Activated naive CD4-positive, alpha-beta T cell treated with anti-CD3 and anti-CD28 coated beads, Interleukin-2, amount 10 ng/mL, durations not matched to agents 7 days and 5 days (primary cell): ENCODE data around the gene VCAN.

ENCODE experiments used
- CTCF ChIA-PET: fragments of 350-600 bp; sonication (Branson Sonifier 250); formaldehyde crosslinking; loops from one replicate; lab custom pipeline; 2021; ENCODE audit warnings: antibody characterized with exemption; lab: Charles Lee
- DNase-seq: peaks from one replicate; pipeline ENCODE4 v3.0.0-alpha.2; 2020
- H3K27ac Mint-ChIP-seq: one replicate; pipeline ENCODE4 v1.8.0; 2021; ENCODE audit warnings: mild to moderate bottlenecking, moderate library complexity, mixed read lengths
- H3K27me3 Mint-ChIP-seq: one replicate; pipeline ENCODE4 v1.8.0; 2021; ENCODE audit warnings: mild to moderate bottlenecking, mixed read lengths
- H3K36me3 Mint-ChIP-seq: one replicate; pipeline ENCODE4 v1.8.0; 2021; ENCODE audit warnings: mixed read lengths
- H3K4me1 Mint-ChIP-seq: one replicate; pipeline ENCODE4 v1.8.0; 2021; ENCODE audit warnings: mixed read lengths
- H3K4me3 Mint-ChIP-seq: one replicate; pipeline ENCODE4 v1.8.0; 2021; ENCODE audit warnings: mild to moderate bottlenecking, moderate library complexity, mixed read lengths
- H3K9me3 Mint-ChIP-seq: one replicate; pipeline ENCODE4 v1.8.0; 2021; ENCODE audit warnings: mixed read lengths

The VCAN gene

GRCh38 chr5:83542839-83543238 lies 71.3 kb downstream of the VCAN start:
- DNase-seq: no peak
- H3K4me1 Mint-ChIP-seq: peaks cover 15% of the 10 kb centered on the region
- H3K4me3 Mint-ChIP-seq: no peak overlapping the region
- H3K36me3 Mint-ChIP-seq: no peaks in the 10 kb centered on the region
- no peaks in the 10 kb centered on the region for H3K9me3 Mint-ChIP-seq
- no peak overlapping the region for H3K27ac Mint-ChIP-seq
- CTCF ChIA-PET: no interaction called here
- H3K27me3 Mint-ChIP-seq: no peaks in the 10 kb centered on the region

- Mint-ChIP-seq H3K36me3 (no peaks in the 10 kb centered on the region), H3K27ac (no peak overlapping the region), H3K4me3 (no peak overlapping the region), H3K4me1 (peaks cover 7% of the 10 kb centered on the region), H3K27me3 (no peaks in the 10 kb centered on the region), H3K9me3 (no peaks in the 10 kb centered on the region)
- CTCF ChIA-PET: no interaction called here
- no peak for DNase-seq
Observed at GRCh38 chr5:83543898-83544297, 72.4 kb downstream of the VCAN start.

GRCh38 chr5:83547161-83547560 lies 75.6 kb downstream of the VCAN start:
- no peak overlapping the region for H3K4me3 Mint-ChIP-seq
- DNase-seq: no peak
- no peak overlapping the region for H3K27ac Mint-ChIP-seq
- CTCF ChIA-PET: no interaction called here
- H3K36me3 Mint-ChIP-seq: no peaks in the 10 kb centered on the region
- no peaks in the 10 kb centered on the region for H3K27me3 Mint-ChIP-seq
- H3K4me1 Mint-ChIP-seq: no peaks in the 10 kb centered on the region
- no peaks in the 10 kb centered on the region for H3K9me3 Mint-ChIP-seq

- Mint-ChIP-seq H3K4me1 (no peaks in the 10 kb centered on the region), H3K27ac (no peak overlapping the region), H3K36me3 (no peaks in the 10 kb centered on the region), H3K27me3 (no peaks in the 10 kb centered on the region), H3K9me3 (no peaks in the 10 kb centered on the region), H3K4me3 (no peak overlapping the region)
- CTCF ChIA-PET: no interaction called here
- no peak for DNase-seq
Observed at GRCh38 chr5:83547889-83548288, 76.3 kb downstream of the VCAN start.

- Mint-ChIP-seq H3K27ac (no peak overlapping the region), H3K4me3 (no peak overlapping the region), H3K36me3 (no peaks in the 10 kb centered on the region), H3K27me3 (no peaks in the 10 kb centered on the region), H3K4me1 (no peaks in the 10 kb centered on the region), H3K9me3 (no peaks in the 10 kb centered on the region)
- DNase-seq: no peak
- CTCF ChIA-PET: no interaction called here
Observed at GRCh38 chr5:83548581-83548980, 77.0 kb downstream of the VCAN start.

GRCh38 chr5:83549076-83549475 lies 77.5 kb downstream of the VCAN start:
- no peak overlapping the region for H3K27ac Mint-ChIP-seq
- CTCF ChIA-PET: no interaction called here
- H3K27me3 Mint-ChIP-seq: no peaks in the 10 kb centered on the region
- DNase-seq: no peak
- no peaks in the 10 kb centered on the region for H3K4me1 Mint-ChIP-seq
- no peaks in the 10 kb centered on the region for H3K36me3 Mint-ChIP-seq
- H3K4me3 Mint-ChIP-seq: no peak overlapping the region
- no peaks in the 10 kb centered on the region for H3K9me3 Mint-ChIP-seq

- DNase-seq: no peak
- Mint-ChIP-seq H3K4me1 (no peaks in the 10 kb centered on the region), H3K27ac (no peak overlapping the region), H3K9me3 (no peaks in the 10 kb centered on the region), H3K4me3 (no peak overlapping the region), H3K27me3 (no peaks in the 10 kb centered on the region), H3K36me3 (no peaks in the 10 kb centered on the region)
- CTCF ChIA-PET: no interaction called here
Observed at GRCh38 chr5:83549674-83550073, 78.1 kb downstream of the VCAN start.

- no peaks in the 10 kb centered on the region for H3K9me3 Mint-ChIP-seq
- CTCF ChIA-PET: no interaction called here
- DNase-seq: no peak
Observed at GRCh38 chr5:83551821-83552220, 80.3 kb downstream of the VCAN start.

GRCh38 chr5:83552275-83552674 lies 80.7 kb downstream of the VCAN start:
- no peak for DNase-seq
- H3K4me3 Mint-ChIP-seq: no peak overlapping the region
- no peaks in the 10 kb centered on the region for H3K27me3 Mint-ChIP-seq
- H3K4me1 Mint-ChIP-seq: no peaks in the 10 kb centered on the region
- CTCF ChIA-PET: no interaction called here
- no peak overlapping the region for H3K27ac Mint-ChIP-seq
- H3K36me3 Mint-ChIP-seq: no peaks in the 10 kb centered on the region
- H3K9me3 Mint-ChIP-seq: no peaks in the 10 kb centered on the region

More at GRCh38 chr5:83551821-83552220, 80.3 kb downstream of the VCAN start:
- Mint-ChIP-seq H3K4me1 (no peaks in the 10 kb centered on the region), H3K36me3 (no peaks in the 10 kb centered on the region), H3K27me3 (no peaks in the 10 kb centered on the region), H3K27ac (no peak overlapping the region), H3K4me3 (no peak overlapping the region)

- no peaks in the 10 kb centered on the region for H3K36me3 Mint-ChIP-seq
- H3K9me3 Mint-ChIP-seq: no peaks in the 10 kb centered on the region
- H3K4me1 Mint-ChIP-seq: no peaks in the 10 kb centered on the region
- CTCF ChIA-PET: interaction anchor here (1.3 kb wide), 1 partner anchor 11 kb away, joined by 3 read pairs; no protein-coding TSS in a partner anchor
- no peak for DNase-seq
- no peak overlapping the region for H3K27ac Mint-ChIP-seq
- H3K27me3 Mint-ChIP-seq: no peaks in the 10 kb centered on the region
- no peak overlapping the region for H3K4me3 Mint-ChIP-seq
Observed at GRCh38 chr5:83553000-83553486, 81.5 kb downstream of the VCAN start.

GRCh38 chr5:83554133-83554532 lies 82.6 kb downstream of the VCAN start:
- Mint-ChIP-seq H3K36me3 (no peaks in the 10 kb centered on the region), H3K4me1 (no peaks in the 10 kb centered on the region), H3K4me3 (no peak overlapping the region), H3K9me3 (no peaks in the 10 kb centered on the region), H3K27me3 (no peaks in the 10 kb centered on the region), H3K27ac (no peak overlapping the region)
- CTCF ChIA-PET: interaction anchor here (1.3 kb wide), 1 partner anchor 10 kb away, joined by 3 read pairs; no protein-coding TSS in a partner anchor
- DNase-seq: no peak

GRCh38 chr5:83554686-83555085 lies 83.1 kb downstream of the VCAN start:
- Mint-ChIP-seq H3K27ac (no peak overlapping the region), H3K9me3 (no peaks in the 10 kb centered on the region), H3K36me3 (no peaks in the 10 kb centered on the region), H3K27me3 (peaks cover 5% of the 10 kb centered on the region), H3K4me1 (no peaks in the 10 kb centered on the region), H3K4me3 (no peak overlapping the region)
- DNase-seq: no peak
- CTCF ChIA-PET: no interaction called here

- H3K9me3 Mint-ChIP-seq: no peaks in the 10 kb centered on the region
- no peaks in the 10 kb centered on the region for H3K36me3 Mint-ChIP-seq
- no peak overlapping the region for H3K4me3 Mint-ChIP-seq
- H3K27ac Mint-ChIP-seq: no peak overlapping the region
- CTCF ChIA-PET: no interaction called here
- DNase-seq: no peak
- H3K27me3 Mint-ChIP-seq: peaks cover 5% of the 10 kb centered on the region
- H3K4me1 Mint-ChIP-seq: no peaks in the 10 kb centered on the region
Observed at GRCh38 chr5:83555263-83555662, 83.7 kb downstream of the VCAN start.

- no peak for DNase-seq
- H3K27me3 Mint-ChIP-seq: peaks cover 12% of the 10 kb centered on the region
- no peaks in the 10 kb centered on the region for H3K9me3 Mint-ChIP-seq
- no peak overlapping the region for H3K4me3 Mint-ChIP-seq
- CTCF ChIA-PET: no interaction called here
- no peak overlapping the region for H3K27ac Mint-ChIP-seq
- no peaks in the 10 kb centered on the region for H3K36me3 Mint-ChIP-seq
- no peaks in the 10 kb centered on the region for H3K4me1 Mint-ChIP-seq
Observed at GRCh38 chr5:83556190-83556589, 84.6 kb downstream of the VCAN start.

- no peaks in the 10 kb centered on the region for H3K36me3 Mint-ChIP-seq
- no peak for DNase-seq
- H3K9me3 Mint-ChIP-seq: no peaks in the 10 kb centered on the region
- H3K4me1 Mint-ChIP-seq: no peaks in the 10 kb centered on the region
- no peak overlapping the region for H3K4me3 Mint-ChIP-seq
- H3K27me3 Mint-ChIP-seq: peaks cover 12% of the 10 kb centered on the region
- no peak overlapping the region for H3K27ac Mint-ChIP-seq
- CTCF ChIA-PET: no interaction called here
Observed at GRCh38 chr5:83559118-83559785, 87.7 kb downstream of the VCAN start.
